Measurements from ENCODE around the gene DDB1. TPM values are rescaled to one million over a fixed set of nuclear protein-coding genes. Genes with fewer than 3 reads are reported as not detected.

Gene DDB1
- total and polyA plus RNA-seq, 7 donors = 111 to 187 (median 161) TPM

DNA sequence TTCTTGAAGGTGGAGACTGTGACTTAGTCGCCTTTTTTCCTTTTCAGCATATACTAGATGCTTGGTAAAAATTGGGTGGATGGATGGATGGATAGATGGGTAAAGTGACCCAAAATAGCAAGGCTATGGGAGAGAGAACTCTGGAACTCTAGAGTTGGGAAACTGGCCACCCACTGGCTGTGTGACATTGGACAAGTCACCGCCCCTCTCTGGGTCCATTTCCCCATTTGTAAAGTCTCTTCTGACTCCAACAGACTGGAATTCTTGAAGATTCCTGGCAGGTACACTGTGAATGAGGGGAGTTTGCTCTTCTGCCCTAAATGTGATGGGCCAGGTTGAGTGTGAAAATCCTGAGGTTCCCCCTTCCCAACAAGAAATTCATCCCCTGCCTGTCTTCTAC lies 8.1 kb upstream of the DDB1 start:
- no peak for ATAC-seq
- no peaks in the 10 kb centered on the region for H3K9me3 ChIP-seq
- DNase-seq = no peak
- intact Hi-C loops (cut with DNase I) = no loop called here
- no peak for TF ChIP-seq CTCF (IDR thresholded peaks at IDR 0.05)
- peaks cover 3% of the 10 kb centered on the region for H3K4me1 ChIP-seq
- 98% methylated on average over 2 of the region's 2 CpGs for WGBS, 3 donors
- peaks cover 0 to 47% of the 10 kb centered on the region in 2 donors for H3K36me3 ChIP-seq (ENCODE audit: insufficient read depth in 1 of 2, low read depth in 1 of 2)
- no peak overlapping the region for H3K27ac ChIP-seq
- H3K27me3 ChIP-seq (ENCODE audit: insufficient read depth in 3 of 3, low read length in 2 of 3) = no peaks in the 10 kb centered on the region
- no peak overlapping the region for H3K4me3 ChIP-seq

DNA sequence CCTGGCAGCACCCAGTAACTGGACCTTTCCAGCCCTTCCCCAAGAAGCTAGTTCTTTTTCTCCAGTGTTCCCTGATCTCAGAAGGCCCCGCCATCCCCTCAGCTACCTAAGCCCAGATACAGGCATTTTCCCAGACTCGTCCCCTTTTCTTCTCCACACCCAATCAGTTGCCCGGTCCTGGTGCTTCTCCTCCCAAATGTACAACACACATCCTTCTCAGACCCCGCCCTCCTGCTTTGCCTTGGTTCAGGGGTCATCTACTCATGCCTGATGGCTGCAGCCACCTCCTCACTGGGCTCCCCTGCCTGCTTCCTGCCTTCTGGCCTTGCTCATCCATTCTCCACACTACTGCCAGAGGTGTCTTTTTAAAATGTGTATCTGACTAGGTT lies 6.6 kb upstream of the DDB1 start:
- intact Hi-C loops (cut with DNase I) = no loop called here
- Histone ChIP-seq H3K27ac (no peak overlapping the region), H3K9me3 (no peaks in the 10 kb centered on the region), H3K27me3 (ENCODE audit: insufficient read depth in 3 of 3, low read length in 2 of 3) (no peaks in the 10 kb centered on the region), H3K4me1 (peaks cover 5% of the 10 kb centered on the region), H3K4me3 (no peak overlapping the region), H3K36me3 (ENCODE audit: insufficient read depth in 1 of 2, low read depth in 1 of 2) (peaks cover 0 to 34% of the 10 kb centered on the region in 2 donors)
- DNase-seq = no peak
- ATAC-seq = no peak
- no peak for TF ChIP-seq CTCF (IDR thresholded peaks at IDR 0.05)
- WGBS, 3 donors = 87 to 94% (median 92%) methylated on average over 4 of the region's 4 CpGs

DNA sequence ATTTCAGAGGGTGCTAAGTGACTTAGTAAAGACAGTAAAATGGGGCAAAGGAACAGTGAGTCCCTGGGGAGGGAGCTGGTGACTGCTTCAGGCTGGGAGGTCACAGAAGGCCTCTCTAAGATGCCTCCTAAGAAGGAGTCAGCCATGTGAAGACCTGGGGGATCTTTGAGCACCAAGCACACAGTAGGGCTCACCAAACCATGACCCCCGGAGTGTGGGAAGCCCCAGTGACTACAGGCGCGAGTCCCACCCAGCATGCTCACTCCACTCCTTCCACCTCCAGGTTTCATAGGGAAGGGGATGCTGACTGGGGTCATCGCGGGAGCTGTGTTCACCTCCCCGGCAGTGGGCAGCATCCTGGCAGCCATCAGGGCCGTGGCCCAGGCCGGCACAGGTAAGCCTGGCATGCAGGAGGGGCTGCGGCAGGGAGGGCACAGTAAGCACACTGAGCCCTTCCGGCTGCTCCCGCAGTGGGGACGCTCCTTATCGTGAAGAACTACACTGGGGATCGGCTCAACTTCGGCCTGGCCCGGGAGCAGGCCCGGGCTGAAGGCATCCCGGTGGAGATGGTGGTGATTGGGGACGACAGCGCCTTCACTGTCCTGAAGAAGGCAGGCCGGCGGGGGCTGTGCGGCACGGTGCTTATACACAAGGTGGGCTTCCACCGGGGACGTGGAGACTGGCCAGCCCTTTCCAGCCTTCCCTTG lies 6.0 kb upstream of the DDB1 start:
- no peak for DNase-seq
- intact Hi-C loops (cut with DNase I) = no loop called here

GRCh38 chr11:61337706-61338470 lies 5.0 kb upstream of the DDB1 start:
- no peak for DNase-seq
- H3K4me1 ChIP-seq = peaks cover 11% of the 10 kb centered on the region
- 92 to 95% (median 93%) methylated on average over 15 of the region's 15 CpGs for WGBS, 3 donors
- TF ChIP-seq CTCF (IDR thresholded peaks at IDR 0.05) = no peak
- H3K27me3 ChIP-seq (ENCODE audit: insufficient read depth in 3 of 3, low read length in 2 of 3) = no peaks in the 10 kb centered on the region
- no peak for ATAC-seq
- H3K4me3 ChIP-seq = no peak overlapping the region
- H3K9me3 ChIP-seq = no peaks in the 10 kb centered on the region
- intact Hi-C loops (cut with DNase I) = loop anchor here in 1 of 2 donors (2.0 kb wide), 1 partner anchor 47 kb away; no protein-coding TSS in a partner anchor
- H3K27ac ChIP-seq = no peak overlapping the region
- H3K36me3 ChIP-seq (ENCODE audit: insufficient read depth in 1 of 2, low read depth in 1 of 2) = peaks cover 0 to 27% of the 10 kb centered on the region in 2 donors

More for the DNA sequence above, 6.0 kb upstream of the DDB1 start:
- no peaks in the 10 kb centered on the region for H3K9me3 ChIP-seq
- H3K36me3 ChIP-seq (ENCODE audit: insufficient read depth in 1 of 2, low read depth in 1 of 2) = peaks cover 0 to 34% of the 10 kb centered on the region in 2 donors
- no peak overlapping the region for H3K27ac ChIP-seq
- no peak for ATAC-seq
- peaks cover 7% of the 10 kb centered on the region for H3K4me1 ChIP-seq
- WGBS, 3 donors = 90 to 97% (median 93%) methylated on average over 18 to 26 of the region's 26 CpGs
- no peaks in the 10 kb centered on the region for H3K27me3 ChIP-seq (ENCODE audit: insufficient read depth in 3 of 3, low read length in 2 of 3)
- H3K4me3 ChIP-seq = no peak overlapping the region
- no peak for TF ChIP-seq CTCF (IDR thresholded peaks at IDR 0.05)

Measured in psoas muscle (tissue), 8 donors.